HG03139 (cell line): ENCODE measurements around the gene CIC.

ENCODE experiments used
- ATAC-seq: cut with Tn5 transposase; IDR thresholded peaks from one replicate; pipeline ENCODE4 v1.9.1; 2021; ENCODE audit not compliant: unreplicated experiment

CIC gene

GRCh38 chr19:42303101-42303464 lies 34.0 kb downstream of the CIC start:
- ATAC-seq, result no peak

- no peak for ATAC-seq
These were observed 34.8 kb downstream of the CIC start for GRCh38 chr19:42303876-42304275.

- no peak for ATAC-seq
These were observed 37.6 kb downstream of the CIC start for GRCh38 chr19:42306646-42307045.

GRCh38 chr19:42309686-42310085 lies 40.6 kb downstream of the CIC start:
- no peak for ATAC-seq

- no peak for ATAC-seq
These were observed 42.6 kb downstream of the CIC start for GRCh38 chr19:42311657-42312056.

DNA sequence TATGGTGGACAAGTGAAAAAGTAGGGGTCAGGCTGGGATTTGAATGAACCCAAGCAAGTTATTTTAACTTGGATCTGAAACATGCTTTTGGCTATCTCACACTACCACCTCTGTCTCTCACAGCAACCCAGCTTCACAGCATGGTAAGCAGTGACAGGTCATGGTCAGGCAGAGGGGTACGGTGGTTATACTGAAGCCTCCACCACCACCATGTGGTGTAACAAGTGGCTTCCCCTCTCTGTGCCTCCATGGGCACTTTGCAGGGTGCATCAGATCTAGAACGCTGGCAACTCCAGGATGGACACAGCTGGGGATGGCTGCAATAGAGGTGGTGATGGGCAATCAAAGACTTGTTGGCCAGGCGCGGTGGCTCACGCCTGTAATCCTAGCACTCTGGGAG lies 43.3 kb downstream of the CIC start:
- no peak for ATAC-seq

- no peak for ATAC-seq
These were observed 44.2 kb downstream of the CIC start, which contains the start of gene TMEM145 for GRCh38 chr19:42313096-42313839. TSS of gene TMEM145 (plus strand) at chr19:42313309. CDS start at chr19:42313377, 68 bp downstream.

- ATAC-seq, result no peak
These were observed 45.0 kb downstream of the CIC start for GRCh38 chr19:42313840-42314755.

DNA sequence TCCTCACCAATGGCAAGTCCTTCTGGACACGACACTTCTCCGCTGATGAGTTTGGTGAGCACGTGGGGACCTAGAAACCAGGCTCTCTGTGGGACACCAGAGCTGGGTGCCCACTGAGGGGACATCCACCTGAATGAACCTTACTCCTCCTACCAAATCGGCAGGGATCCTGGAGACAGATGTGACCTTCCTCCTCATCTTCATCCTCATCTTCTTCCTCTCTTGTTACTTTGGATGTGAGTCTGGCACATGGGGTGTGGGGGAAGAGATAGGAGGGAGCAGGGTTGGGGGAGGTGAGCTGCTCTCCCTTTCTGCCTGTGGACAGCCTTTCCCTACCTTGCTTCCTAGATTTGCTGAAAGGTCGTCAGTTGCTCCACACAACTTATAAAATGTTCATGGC lies 46.0 kb downstream of the CIC start:
- no peak for ATAC-seq

DNA sequence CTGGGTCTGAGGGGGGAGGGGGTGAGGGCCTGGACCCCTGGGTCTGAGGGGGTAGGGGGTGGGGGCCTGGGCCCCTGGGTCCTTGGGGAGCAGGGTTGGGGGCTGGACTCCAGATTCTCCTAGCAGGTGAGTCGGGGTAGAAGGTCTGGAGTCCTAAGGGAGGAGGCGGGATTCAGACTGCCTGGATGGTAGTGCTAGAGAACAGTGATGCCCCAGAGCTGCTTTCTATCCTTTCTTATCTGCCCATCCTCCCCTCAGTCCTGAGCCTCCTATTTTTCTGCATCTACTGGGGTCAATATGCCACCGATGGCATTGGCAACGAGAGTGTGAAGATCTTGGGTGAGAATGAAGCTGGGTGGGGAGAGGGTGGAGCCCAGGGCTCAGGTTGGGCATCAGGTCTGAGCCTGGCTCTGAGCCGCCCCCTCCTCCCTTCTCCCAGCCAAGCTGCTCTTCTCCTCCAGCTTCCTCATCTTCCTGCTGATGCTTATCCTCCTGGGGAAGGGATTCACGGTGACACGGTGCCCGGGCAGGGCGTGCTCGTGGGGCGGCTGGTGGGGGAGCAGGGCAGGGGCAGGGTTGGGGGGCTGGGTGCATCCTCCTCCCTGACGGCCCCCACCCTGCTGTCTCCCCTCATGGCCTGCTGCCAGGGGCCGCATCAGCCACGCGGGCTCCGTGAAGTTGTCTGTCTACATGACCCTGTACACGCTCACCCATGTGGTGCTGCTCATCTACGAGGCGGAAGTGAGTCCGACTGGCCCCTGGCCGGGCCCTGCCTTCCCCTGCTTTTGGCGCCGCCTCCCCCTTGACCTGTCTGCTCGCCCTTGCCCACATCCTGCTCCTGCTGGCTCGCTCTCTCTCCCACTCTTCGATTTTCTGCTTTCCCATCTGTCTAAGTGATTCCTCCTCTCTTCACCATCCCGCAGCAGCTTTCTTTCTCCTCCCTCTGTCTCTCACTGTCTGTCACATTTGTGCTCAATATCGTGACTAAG lies 47.5 kb downstream of the CIC start:
- no peak for ATAC-seq

- ATAC-seq, result no peak
These were observed 48.5 kb downstream of the CIC start for GRCh38 chr19:42317535-42317934.

GRCh38 chr19:42322305-42322704 lies 53.3 kb downstream of the CIC start:
- no peak for ATAC-seq

DNA sequence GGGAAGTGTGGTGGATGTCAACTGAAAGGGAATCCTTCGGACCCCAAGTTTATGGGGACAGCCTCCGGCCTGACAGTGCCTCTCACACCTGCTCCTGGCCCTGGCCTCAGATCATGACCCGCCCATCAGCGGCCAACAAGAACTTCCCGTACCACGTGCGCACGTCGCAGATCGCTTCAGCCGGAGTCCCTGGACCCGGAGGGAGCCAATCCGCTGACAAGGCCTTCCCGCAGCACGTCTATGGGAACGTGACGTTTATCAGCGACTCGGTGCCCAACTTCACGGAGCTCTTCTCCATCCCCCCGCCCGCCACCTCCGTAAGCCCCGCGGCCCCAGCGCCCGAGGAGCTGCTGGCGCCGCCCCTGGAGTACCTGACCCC lies 54.4 kb downstream of the CIC start:
- no peak for ATAC-seq

DNA sequence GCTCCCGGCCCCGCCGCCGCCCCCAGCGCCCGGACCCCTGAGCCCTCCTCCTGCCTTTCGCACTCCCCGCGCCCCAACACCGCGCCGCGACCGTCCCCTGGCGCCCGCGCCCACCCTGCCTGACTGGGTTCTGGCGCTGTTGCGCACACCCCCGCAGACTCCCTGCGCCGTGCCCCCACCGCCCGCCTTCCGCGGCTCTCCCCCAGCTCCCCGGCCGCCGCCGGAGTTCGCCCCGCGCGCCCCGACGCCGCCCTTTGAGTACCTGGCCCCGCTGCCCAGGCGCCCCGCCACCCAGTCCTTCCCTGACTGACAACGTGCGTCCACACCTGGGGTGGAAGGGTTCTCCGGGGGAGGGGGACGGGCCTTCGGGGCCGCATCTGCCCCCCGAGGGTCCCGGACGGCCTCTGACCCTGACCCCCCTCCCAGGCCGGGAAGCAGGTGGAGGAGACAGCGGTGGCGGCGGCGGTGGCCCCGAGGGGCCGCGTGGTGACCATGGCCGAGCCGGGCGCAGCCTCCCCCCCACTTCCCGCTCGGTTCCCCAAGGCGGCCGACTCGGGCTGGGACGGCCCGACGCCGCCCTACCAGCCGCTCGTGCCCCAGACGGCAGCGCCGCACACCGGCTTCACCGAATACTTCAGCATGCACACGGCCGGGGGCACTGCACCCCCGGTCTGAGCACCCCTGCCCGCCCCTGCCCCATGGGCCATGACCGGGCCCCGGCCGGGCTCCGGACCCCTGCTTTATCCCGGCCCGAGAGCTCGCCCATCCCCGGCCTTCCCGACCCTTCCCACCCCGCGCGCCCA lies 55.0 kb downstream of the CIC start:
- no peak for ATAC-seq

- no peak for ATAC-seq
These were observed 55.7 kb downstream of the CIC start for GRCh38 chr19:42324655-42325307.

DNA sequence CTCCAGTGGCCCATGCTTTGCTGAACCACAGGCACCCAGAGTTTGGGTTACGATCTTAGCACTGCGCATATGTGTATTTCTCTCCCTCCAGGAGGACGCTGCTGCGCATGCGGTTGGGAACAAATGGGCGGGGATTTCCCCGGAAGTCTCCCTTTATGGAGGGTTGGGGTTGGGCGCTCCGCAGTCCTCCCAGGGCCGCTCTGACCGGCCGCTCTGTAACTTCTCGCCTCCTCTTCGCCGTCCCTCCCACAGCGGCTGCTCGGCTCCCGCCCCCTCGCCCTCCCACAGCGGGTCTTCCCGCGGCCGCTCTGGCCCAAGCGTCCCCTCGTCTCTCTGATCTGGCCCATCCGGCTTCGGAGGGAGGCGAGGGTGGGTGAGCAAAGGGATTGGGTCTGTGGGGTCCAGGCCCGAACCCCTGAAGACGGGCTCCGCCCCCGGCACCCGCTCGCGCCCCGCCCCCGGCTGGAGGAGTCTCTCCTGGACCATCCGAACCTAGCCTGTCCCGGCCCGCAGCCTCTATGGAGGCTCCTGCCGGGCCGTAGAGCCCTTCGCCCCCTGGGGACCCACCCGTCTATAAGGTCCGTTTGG lies 56.4 kb downstream of the CIC start, which contains the start of gene MEGF8:
Gene MEGF8, plus strand, starts transcription at position 328 of the 588 bp plus-strand sequence. CDS start 609 bp downstream, outside the sequence.
- ATAC-seq, result peak; percentile 85

GRCh38 chr19:42325896-42326771 lies 57.1 kb downstream of the CIC start:
- ATAC-seq, result peak; percentile 18

DNA sequence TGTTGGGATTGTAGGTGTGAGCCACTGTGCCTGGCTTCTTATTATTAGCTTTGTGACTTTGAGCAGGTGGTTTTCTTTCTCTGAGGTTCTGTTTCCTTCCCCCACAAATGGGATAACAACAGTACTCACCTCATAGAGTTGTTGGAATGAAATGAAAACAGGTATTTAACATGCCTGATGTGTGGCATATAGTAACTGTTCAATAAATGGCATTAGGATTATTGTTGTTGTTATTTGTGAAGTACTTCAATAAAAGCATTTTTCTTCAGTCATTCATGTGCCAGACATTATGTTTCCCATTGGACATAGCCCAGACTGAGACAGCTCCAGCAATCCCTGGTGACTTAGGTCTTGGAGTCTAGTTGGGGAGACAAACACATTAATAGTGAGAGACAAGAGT lies 57.9 kb downstream of the CIC start:
- ATAC-seq, result no peak
